WERI-Rb-1 (cell line): ENCODE results near the gene ACRBP.
A peak's percentile ranks its signal among the peaks of the same experiment; 100 is the strongest.

Source experiments
- DNase-seq: peaks from one replicate; pipeline ENCODE4 v3.0.0-alpha.2; 2020
- H3K27ac ChIP-seq: fragments of 250-450 bp; sonication (Bioruptor Pico); 2 replicates; pipeline ENCODE4 v1.5.1; 2020; ENCODE audit warnings: mild to moderate bottlenecking, moderate library complexity
- H3K27me3 ChIP-seq: fragments of 250-450 bp; sonication (Bioruptor Pico); 2 replicates; pipeline ENCODE4 v1.5.1; 2021; ENCODE audit warnings: mild to moderate bottlenecking, low read depth, moderate library complexity; ENCODE audit not compliant: insufficient read depth, severe bottlenecking
- H3K36me3 ChIP-seq: fragments of 250-450 bp; sonication (Bioruptor Pico); 2 replicates; pipeline ENCODE4 v1.5.1; 2020; ENCODE audit warnings: mild to moderate bottlenecking, moderate library complexity
- H3K4me3 ChIP-seq: 2 replicates; pipeline ENCODE4 v1.5.1; 2011; ENCODE audit warnings: low read depth, mild to moderate bottlenecking, control low read depth, low read length
- H3K9me3 ChIP-seq: fragments of 250-450 bp; sonication (Bioruptor Pico); 2 replicates; pipeline ENCODE4 v1.5.1; 2021; ENCODE audit warnings: mild to moderate bottlenecking, moderate library complexity; ENCODE audit not compliant: severe bottlenecking
- TF ChIP-seq, protein P1 (sequence below): IDR thresholded peaks from 2 replicates; pipeline ENCODE4 v1.5.1; 2011; ENCODE audit warnings: low read depth, mild to moderate bottlenecking, control low read depth, inconsistent platforms, low read length

ACRBP gene

DNA sequence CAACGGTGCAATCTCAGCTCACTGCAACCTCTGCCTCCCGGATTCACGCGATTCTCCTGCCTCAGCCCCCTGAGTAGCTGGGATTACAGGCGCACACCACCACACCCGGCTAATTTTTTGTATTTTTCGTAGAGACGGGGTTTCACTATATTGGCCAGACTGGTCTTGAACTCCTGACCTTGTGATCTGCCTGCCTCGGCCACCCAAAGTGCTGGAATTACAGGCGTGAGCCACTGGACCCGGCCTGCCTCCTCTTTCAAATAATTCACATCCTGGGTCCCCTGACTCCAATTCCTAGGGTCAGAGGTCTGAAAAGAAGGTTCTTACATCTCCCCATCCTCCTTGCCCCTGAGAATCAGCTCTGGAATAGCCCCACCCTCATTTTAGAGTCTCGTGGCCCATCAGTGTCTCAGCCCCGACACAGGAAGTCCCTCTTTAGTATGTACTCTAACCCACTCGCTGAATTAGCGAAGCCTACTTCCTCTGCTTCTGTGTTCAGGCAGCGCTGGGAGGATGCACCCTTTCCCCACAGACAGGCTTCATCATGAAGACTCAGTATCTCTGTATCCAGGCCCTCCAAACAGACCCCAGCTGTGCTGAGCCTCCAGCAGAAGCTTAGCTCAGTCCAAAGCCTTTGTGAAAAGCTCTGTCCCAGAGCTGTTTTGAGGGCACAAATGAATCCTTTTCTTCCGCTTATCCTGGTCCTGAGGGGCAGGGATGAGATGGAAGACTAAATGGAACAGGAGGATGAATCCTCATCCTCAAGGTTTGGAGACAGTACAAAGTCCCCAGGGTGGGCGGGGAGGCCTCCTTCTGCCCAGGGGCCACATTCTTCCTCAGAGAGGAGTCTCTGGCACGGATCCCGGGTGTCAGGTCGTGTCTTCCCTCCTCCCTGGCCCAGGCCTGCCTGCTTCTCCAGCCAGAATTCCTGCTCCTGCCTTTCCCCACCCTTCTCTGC, 14.9 kb downstream of the ACRBP start:
- no peak overlapping the region for H3K4me3 ChIP-seq
- TF ChIP-seq, protein P1, sequence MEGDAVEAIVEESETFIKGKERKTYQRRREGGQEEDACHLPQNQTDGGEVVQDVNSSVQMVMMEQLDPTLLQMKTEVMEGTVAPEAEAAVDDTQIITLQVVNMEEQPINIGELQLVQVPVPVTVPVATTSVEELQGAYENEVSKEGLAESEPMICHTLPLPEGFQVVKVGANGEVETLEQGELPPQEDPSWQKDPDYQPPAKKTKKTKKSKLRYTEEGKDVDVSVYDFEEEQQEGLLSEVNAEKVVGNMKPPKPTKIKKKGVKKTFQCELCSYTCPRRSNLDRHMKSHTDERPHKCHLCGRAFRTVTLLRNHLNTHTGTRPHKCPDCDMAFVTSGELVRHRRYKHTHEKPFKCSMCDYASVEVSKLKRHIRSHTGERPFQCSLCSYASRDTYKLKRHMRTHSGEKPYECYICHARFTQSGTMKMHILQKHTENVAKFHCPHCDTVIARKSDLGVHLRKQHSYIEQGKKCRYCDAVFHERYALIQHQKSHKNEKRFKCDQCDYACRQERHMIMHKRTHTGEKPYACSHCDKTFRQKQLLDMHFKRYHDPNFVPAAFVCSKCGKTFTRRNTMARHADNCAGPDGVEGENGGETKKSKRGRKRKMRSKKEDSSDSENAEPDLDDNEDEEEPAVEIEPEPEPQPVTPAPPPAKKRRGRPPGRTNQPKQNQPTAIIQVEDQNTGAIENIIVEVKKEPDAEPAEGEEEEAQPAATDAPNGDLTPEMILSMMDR, result no peak
- H3K27ac ChIP-seq, result peak overlapping the region; percentile 16
- H3K9me3 ChIP-seq, result no peaks in the 10 kb centered on the region
- peak; percentile 30 for DNase-seq
- H3K36me3 ChIP-seq, result no peaks in the 10 kb centered on the region
- H3K27me3 ChIP-seq, result no peaks in the 10 kb centered on the region

DNA sequence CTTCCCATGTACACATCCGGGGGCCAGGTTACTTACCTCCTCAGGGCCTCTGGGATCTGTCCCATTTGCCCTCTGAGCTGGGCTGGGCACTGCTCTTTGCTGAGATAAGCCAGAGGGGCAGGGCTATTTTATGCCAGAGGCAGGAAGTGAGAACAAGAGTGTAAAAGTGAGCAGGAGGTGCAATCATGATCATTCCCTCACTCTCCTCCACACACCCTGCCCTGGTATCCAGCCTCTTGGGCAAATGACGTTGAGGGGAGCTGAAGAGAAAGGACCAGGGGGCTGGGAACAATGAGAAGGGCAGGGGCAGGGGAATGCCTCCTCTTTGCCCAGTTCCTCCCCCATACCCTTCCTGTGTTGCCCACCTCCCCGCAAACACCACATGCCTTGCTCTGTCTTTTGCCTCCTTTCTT, 15.7 kb downstream of the ACRBP start:
- Histone ChIP-seq H3K27ac (no peak overlapping the region), H3K36me3 (no peaks in the 10 kb centered on the region), H3K4me3 (no peak overlapping the region), H3K9me3 (no peaks in the 10 kb centered on the region), H3K27me3 (no peaks in the 10 kb centered on the region)
- no peak for DNase-seq
- TF ChIP-seq, protein P1, result no peak

DNA sequence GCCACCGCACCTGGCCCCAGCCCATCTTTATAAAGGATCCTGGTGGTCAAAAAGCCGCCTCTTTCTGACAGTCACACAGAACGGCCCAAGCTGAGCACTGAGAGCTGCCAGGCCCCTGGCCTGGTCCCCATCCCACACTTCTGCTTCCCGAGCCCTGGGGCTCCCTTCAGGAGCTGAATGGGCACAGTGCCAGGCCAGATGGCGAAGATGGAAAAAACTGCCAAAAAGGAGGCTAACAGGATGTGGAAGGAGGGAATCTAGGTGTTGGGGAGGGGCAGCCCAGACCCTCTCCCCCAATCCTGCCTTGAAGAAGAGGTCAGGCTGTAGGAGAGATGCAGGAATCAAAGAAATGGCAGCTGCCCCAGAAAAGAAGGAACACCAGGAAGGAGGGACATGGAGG, 16.5 kb downstream of the ACRBP start:
- Histone ChIP-seq H3K4me3 (no peak overlapping the region), H3K27ac (no peak overlapping the region), H3K9me3 (no peaks in the 10 kb centered on the region), H3K27me3 (no peaks in the 10 kb centered on the region), H3K36me3 (no peaks in the 10 kb centered on the region)
- DNase-seq, result no peak
- TF ChIP-seq, protein P1, result no peak

- H3K4me3 ChIP-seq, result no peak overlapping the region
- no peaks in the 10 kb centered on the region for H3K9me3 ChIP-seq
- no peak overlapping the region for H3K27ac ChIP-seq
- TF ChIP-seq, protein P1, result no peak
- peak; percentile 35 for DNase-seq
- H3K27me3 ChIP-seq, result no peaks in the 10 kb centered on the region
- no peaks in the 10 kb centered on the region for H3K36me3 ChIP-seq
These were observed 19.6 kb downstream of the ACRBP start for GRCh38 chr12:6627616-6628015.

DNA sequence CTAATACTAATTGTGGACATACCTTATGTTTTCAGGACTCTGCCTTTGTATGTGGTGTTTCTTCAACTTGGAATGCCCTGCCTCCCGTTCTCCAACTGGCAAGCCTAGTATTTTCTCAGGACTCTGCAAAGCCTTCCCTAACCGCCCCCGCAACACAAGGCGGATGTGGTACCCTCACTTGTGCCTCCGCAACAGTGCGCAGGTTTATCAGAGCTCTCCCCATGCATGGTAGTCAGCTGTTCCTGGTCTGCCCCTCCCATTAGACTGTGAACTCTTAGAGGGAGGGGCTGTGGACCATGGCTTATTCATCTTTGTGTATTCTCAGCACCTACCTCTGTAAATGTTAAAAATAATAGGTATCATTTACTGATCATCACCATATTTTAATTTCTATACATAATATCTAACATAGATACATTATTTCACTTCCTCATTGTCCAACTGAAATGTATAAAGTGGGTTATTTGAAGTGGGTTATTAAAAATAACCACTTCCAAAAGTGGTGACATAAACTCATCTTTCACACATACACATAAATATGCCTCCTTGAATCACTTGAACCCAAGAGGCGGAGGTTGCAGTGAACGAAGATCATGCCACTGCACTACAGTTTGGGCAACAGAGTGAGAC, 20.5 kb downstream of the ACRBP start:
- TF ChIP-seq, protein P1, result no peak
- Histone ChIP-seq H3K4me3 (no peak overlapping the region), H3K36me3 (no peaks in the 10 kb centered on the region), H3K9me3 (no peaks in the 10 kb centered on the region), H3K27me3 (no peaks in the 10 kb centered on the region), H3K27ac (no peak overlapping the region)
- no peak for DNase-seq
